HepG2 (cell line): ENCODE data around the gene BTBD3. TPM values are rescaled to one million over a fixed set of nuclear protein-coding genes. Genes with fewer than 3 reads are reported as not detected.

ENCODE experiments used
- ATAC-seq: fragments of 200-7000 bp; cut with Tn5 transposase; 3 replicates; pipeline ENCODE4 v1.9.1; 2020; ENCODE audit warnings: mild to moderate bottlenecking, moderate library complexity
- BruUV-seq: library from RNA; stranded (reverse); fragments of 400-500 nt; replicated peaks from 2 replicates; lab custom pipeline; 2021; lab: Mats Ljungman, UMichigan
- CTCF ChIA-PET: fragments of 300-600 bp; formaldehyde crosslinking; extraction: SDS; loops from one replicate; lab custom pipeline; 2021; ENCODE audit warnings: low total read pairs, inconsistent platforms, low intra/inter-chr PET ratio; lab: Yijun Ruan, JAX
- POLR2A ChIA-PET: fragments of 350-600 bp; sonication (Branson Sonifier 250); formaldehyde crosslinking; loops from one replicate; lab custom pipeline; 2020; ENCODE audit warnings: antibody characterized with exemption, inconsistent platforms; lab: Yijun Ruan, JAX
- DNase-seq: peaks from one replicate; pipeline ENCODE4 v3.0.0-alpha.2; 2015; ENCODE audit warnings: low spot score
- FAIRE-seq: peaks from 3 replicates; lab custom pipeline; 2011; peaks lifted over from hg19 to GRCh38; lab: Jason Lieb, UNC
- H2AFZ ChIP-seq: one replicate; pipeline ENCODE4 v1.6.1; 2011; ENCODE audit warnings: low read length, inconsistent platforms
- H3K27ac ChIP-seq: fragments of 300-600 bp; 3 replicates; pipeline ENCODE4 v1.8.0; 2011; ENCODE audit warnings: mixed run types, mild to moderate bottlenecking, mixed read lengths, low read length, inconsistent platforms; ENCODE audit not compliant: insufficient read depth; ENCODE audit errors: extremely low read length
- H3K27me3 ChIP-seq, 2 experiments: fragments of 200-600 bp in 1 of 2; 2 replicates in 1 of 2; 3 replicates in 1 of 2; pipeline versions ENCODE4 v1.6.0 to v1.8.0; 2011; ENCODE audit warnings: low read length in 2 of 2, mild to moderate bottlenecking in 2 of 2, moderate library complexity in 2 of 2, inconsistent platforms in 1 of 2; ENCODE audit not compliant: insufficient read depth in 2 of 2, control insufficient read depth in 1 of 2
- H3K36me3 ChIP-seq, 2 experiments: fragments of 200-600 bp in 1 of 2; replicated peaks in 1 of 2; 2 replicates in 1 of 2; 3 replicates in 1 of 2; pipeline versions ENCODE4 v1.5.1 to v1.8.0; 2011; ENCODE audit warnings: low read length in 2 of 2, inconsistent platforms in 1 of 2; ENCODE audit not compliant: insufficient read depth in 2 of 2, control insufficient read depth in 1 of 2
- H3K4me1 ChIP-seq: 2 replicates; pipeline ENCODE4 v1.5.1; 2012; ENCODE audit warnings: low read length, inconsistent platforms; ENCODE audit not compliant: insufficient read depth
- H3K4me2 ChIP-seq: 2 replicates; pipeline ENCODE4 v1.6.0; 2011; ENCODE audit warnings: low read depth, low read length, inconsistent platforms
- H3K4me3 ChIP-seq, 3 experiments: fragments of 200-600 bp in 1 of 3; sonication (generic), shearing (Covaris generic) in 1 of 3; replicated peaks in 1 of 3; 2 replicates each; pipeline ENCODE4 v1.5.1; 2011 to 2016; ENCODE audit warnings: low read length in 3 of 3, inconsistent platforms in 2 of 3, low read depth in 2 of 3, mild to moderate bottlenecking in 2 of 3, control low read depth in 1 of 3, mixed read lengths in 1 of 3; ENCODE audit not compliant: insufficient read depth in 1 of 3
- H3K79me2 ChIP-seq: one replicate; pipeline ENCODE4 v1.6.1; 2011; ENCODE audit warnings: low read length, inconsistent platforms; ENCODE audit not compliant: insufficient read depth
- H3K9ac ChIP-seq: 2 replicates; pipeline ENCODE4 v1.6.0; 2011; ENCODE audit warnings: mild to moderate bottlenecking, low read depth, low read length, inconsistent platforms; ENCODE audit not compliant: insufficient read depth
- H3K9me3 ChIP-seq: 2 replicates; pipeline ENCODE4 v1.5.1; 2012; ENCODE audit warnings: mild to moderate bottlenecking, low read length
- H4K20me1 ChIP-seq: 2 replicates; pipeline ENCODE4 v1.6.0; 2011; ENCODE audit warnings: inconsistent platforms, mild to moderate bottlenecking, low read length, moderate library complexity; ENCODE audit not compliant: insufficient read depth
- ARID3A ChIP-seq: IDR thresholded peaks from 2 replicates; pipeline ENCODE4 v1.6.1; 2012; ENCODE audit warnings: low read depth, low read length, improper control_type of control experiment
- NFYB ChIP-seq: sonication (generic); formaldehyde crosslinking; IDR thresholded peaks from 2 replicates; pipeline ENCODE4 v1.4.0; 2020; ENCODE audit warnings: missing genetic modification reagents
- SRSF9 ChIP-seq: fragments of 200-400 bp; formaldehyde crosslinking; IDR thresholded peaks from 2 replicates; pipeline ENCODE4 v1.6.1; 2018; ENCODE audit warnings: borderline replicate concordance, mild to moderate bottlenecking, low read depth, low read length; ENCODE audit not compliant: insufficient read depth, poor library complexity, severe bottlenecking
- ZNF274 ChIP-seq: sonication (generic); formaldehyde crosslinking; IDR thresholded peaks from 2 replicates; pipeline ENCODE4 v1.5.1; 2020; ENCODE audit warnings: mild to moderate bottlenecking, missing genetic modification reagents
- ZNF678 ChIP-seq: sonication (generic); formaldehyde crosslinking; IDR thresholded peaks from 2 replicates; pipeline ENCODE4 v1.4.0; 2020; ENCODE audit warnings: mild to moderate bottlenecking, missing genetic modification reagents
- WGBS: methylation state at CpG from one replicate; pipeline ENCODE4 v1.1.6; 2017; ENCODE audit warnings: low lambda C conversion rate; 5-methylcytosine and 5-hydroxymethylcytosine counted together
- in situ Hi-C: cut with HindIII; loops from 2 replicates; pipeline ENCODE4 v1.10.0; 2017; ENCODE audit warnings: low pct_unique_long_range_greater_than_20kb; ENCODE audit not compliant: extremely low pct_ligation_motif_present
- intact Hi-C: fragments of 100-400 bp; cut with micrococcal nuclease; formaldehyde crosslinking; loops from one replicate; pipeline ENCODE4 v1.10.0; 2022; ENCODE audit not compliant: unreplicated experiment
- polyA plus RNA-seq, 8 experiments: library from polyadenylated mRNA; depleted of rRNA in 3 of 8; stranded (reverse) in 7 of 8; unstranded in 1 of 8; fragments of >200 nt; fragmentation: Illumina TruSeq in 4 of 8; extraction: Trizol in 4 of 8; gene quantifications; 2 replicates each; pipeline versions ENCODE4 v1.2.1 to v1.2.3, GENCODE V29; 2011 to 2016; ENCODE audit warnings: low read depth in 4 of 8, missing spikeins in 1 of 8, mixed read lengths in 1 of 8; ENCODE audit not compliant: insufficient read depth in 1 of 8
- total RNA-seq, 5 experiments: library from RNA; depleted of rRNA; stranded (reverse); fragments of >200 nt; fragmentation: Illumina TruSeq; extraction: Trizol; gene quantifications; 2 replicates each; pipeline ENCODE4 v1.2.3, GENCODE V29; 2016; ENCODE audit warnings: low read depth in 1 of 5
- TF ChIP-seq, protein P1 (sequence below): sonication (generic); formaldehyde crosslinking; IDR thresholded peaks from 2 replicates; pipeline ENCODE4 v1.4.0; 2020; ENCODE audit warnings: missing genetic modification reagents; ENCODE audit errors: not compliant biosample characterization
- TF ChIP-seq, protein P2 (sequence below): sonication (generic); formaldehyde crosslinking; IDR thresholded peaks from 2 replicates; pipeline ENCODE4 v1.5.0; 2020; ENCODE audit warnings: mild to moderate bottlenecking, missing genetic modification reagents

The BTBD3 gene
- total and polyA plus RNA-seq, 2 of the 13 experiments (the other 11 are each of a cell fraction or from before 2014, with no cell fraction given): 32.2 to 41.8 TPM

GRCh38 chr20:11949711-11950110 is 32.0 kb downstream of the BTBD3 start:
- no peak overlapping the region for H3K4me3 ChIP-seq
- CTCF ChIA-PET: no interaction called here
- ATAC-seq (no peak), DNase-seq (no peak), FAIRE-seq (no peak)
- no peaks in the 10 kb centered on the region for H4K20me1 ChIP-seq
- intact Hi-C loops (no loop called here), in situ Hi-C loops (no loop called here)
- 2% methylated on average over 3 of the region's 3 CpGs for WGBS
- H3K27me3 ChIP-seq: no peaks in the 10 kb centered on the region
- no peaks in the 10 kb centered on the region for H3K36me3 ChIP-seq
- no peak overlapping the region for H3K27ac ChIP-seq
- no peak overlapping the region for H3K4me2 ChIP-seq
- H3K4me1 ChIP-seq: no peaks in the 10 kb centered on the region; the same call in 1 of the 2 replicates
- no peak overlapping the region for H2AFZ ChIP-seq
- TF ChIP-seq, protein P1, sequence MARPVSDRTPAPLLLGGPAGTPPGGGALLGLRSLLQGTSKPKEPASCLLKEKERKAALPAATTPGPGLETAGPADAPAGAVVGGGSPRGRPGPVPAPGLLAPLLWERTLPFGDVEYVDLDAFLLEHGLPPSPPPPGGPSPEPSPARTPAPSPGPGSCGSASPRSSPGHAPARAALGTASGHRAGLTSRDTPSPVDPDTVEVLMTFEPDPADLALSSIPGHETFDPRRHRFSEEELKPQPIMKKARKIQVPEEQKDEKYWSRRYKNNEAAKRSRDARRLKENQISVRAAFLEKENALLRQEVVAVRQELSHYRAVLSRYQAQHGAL (CRISPR knock-in tag): no peak
- TF ChIP-seq ZNF274 (CRISPR knock-in tag) (no peak), ARID3A (no peak), SRSF9 (no peak), ZNF678 (CRISPR knock-in tag) (no peak), NFYB (CRISPR knock-in tag) (no peak)
- TF ChIP-seq, protein P2, sequence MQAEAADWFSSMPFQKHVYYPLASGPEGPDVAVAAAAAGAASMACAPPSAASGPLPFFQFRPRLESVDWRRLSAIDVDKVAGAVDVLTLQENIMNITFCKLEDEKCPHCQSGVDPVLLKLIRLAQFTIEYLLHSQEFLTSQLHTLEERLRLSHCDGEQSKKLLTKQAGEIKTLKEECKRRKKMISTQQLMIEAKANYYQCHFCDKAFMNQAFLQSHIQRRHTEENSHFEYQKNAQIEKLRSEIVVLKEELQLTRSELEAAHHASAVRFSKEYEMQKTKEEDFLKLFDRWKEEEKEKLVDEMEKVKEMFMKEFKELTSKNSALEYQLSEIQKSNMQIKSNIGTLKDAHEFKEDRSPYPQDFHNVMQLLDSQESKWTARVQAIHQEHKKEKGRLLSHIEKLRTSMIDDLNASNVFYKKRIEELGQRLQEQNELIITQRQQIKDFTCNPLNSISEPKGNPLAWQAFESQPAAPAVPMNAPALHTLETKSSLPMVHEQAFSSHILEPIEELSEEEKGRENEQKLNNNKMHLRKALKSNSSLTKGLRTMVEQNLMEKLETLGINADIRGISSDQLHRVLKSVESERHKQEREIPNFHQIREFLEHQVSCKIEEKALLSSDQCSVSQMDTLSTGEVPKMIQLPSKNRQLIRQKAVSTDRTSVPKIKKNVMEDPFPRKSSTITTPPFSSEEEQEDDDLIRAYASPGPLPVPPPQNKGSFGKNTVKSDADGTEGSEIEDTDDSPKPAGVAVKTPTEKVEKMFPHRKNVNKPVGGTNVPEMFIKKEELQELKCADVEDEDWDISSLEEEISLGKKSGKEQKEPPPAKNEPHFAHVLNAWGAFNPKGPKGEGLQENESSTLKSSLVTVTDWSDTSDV: no peak
- POLR2A ChIA-PET: no interaction called here
- no peaks in the 10 kb centered on the region for H3K79me2 ChIP-seq
- H3K9me3 ChIP-seq: peaks cover 1% of the 10 kb centered on the region; the same call in 1 of the 2 replicates
- no TSS peak for BruUV-seq
- no peak overlapping the region for H3K9ac ChIP-seq
